ENCODE measurements around the gene ABCC2. TPM values are rescaled to one million over a fixed set of nuclear protein-coding genes. Genes with fewer than 3 reads are reported as not detected.

The ABCC2 gene
- polyA plus RNA-seq, 1 donor from 2014 or later = 2.0 TPM

- Histone ChIP-seq H3K4me3 (ENCODE audit: low read length) (no peak overlapping the region), H3F3A (ENCODE audit: insufficient read depth, low read length, poor library complexity, severe bottlenecking) (no peaks in the 10 kb centered on the region), H3K36me3 (ENCODE audit: insufficient read depth, low read length) (no peaks in the 10 kb centered on the region), H3K9me3 (ENCODE audit: low read length) (no peaks in the 10 kb centered on the region), H2AFZ (ENCODE audit: low read depth, low read length) (no peak overlapping the region), H4K20me1 (ENCODE audit: insufficient read depth) (no peaks in the 10 kb centered on the region), H3K27me3 (ENCODE audit: insufficient read depth, low read depth, low read length) (no peaks in the 10 kb centered on the region), H3K9me2 (ENCODE audit: insufficient read depth, low read length) (no peaks in the 10 kb centered on the region), H3K4me2 (ENCODE audit: low read length) (no peak overlapping the region), H3K27ac (ENCODE audit: low read length) (no peak overlapping the region), H3K9ac (ENCODE audit: low read length) (no peak overlapping the region), H3K79me2 (replicated peaks; ENCODE audit: insufficient read depth, low read length) (no peaks in the 10 kb centered on the region)
- TF ChIP-seq SMC3 (conservative IDR thresholded peaks at IDR 0.05; ENCODE audit: poor library complexity) (no peak), EP300 (conservative IDR thresholded peaks at IDR 0.05; ENCODE audit: poor library complexity, severe bottlenecking) (no peak), POLR2AphosphoS5 (IDR thresholded peaks at IDR 0.05) (no peak), MXI1 (conservative IDR thresholded peaks at IDR 0.05; ENCODE audit: poor library complexity, severe bottlenecking) (no peak), RAD21 (conservative IDR thresholded peaks at IDR 0.05) (no peak), TAF1 (IDR thresholded peaks at IDR 0.05; ENCODE audit: low read depth) (no peak), REST (IDR thresholded peaks at IDR 0.05; ENCODE audit: borderline replicate concordance) (no peak), EZH2 (IDR thresholded peaks at IDR 0.05; ENCODE audit: borderline replicate concordance, insufficient read depth, low read length, poor library complexity, severe bottlenecking) (no peak), CTCF (IDR thresholded peaks at IDR 0.05; ENCODE audit: poor library complexity, severe bottlenecking) (no peak)
Observed at GRCh38 chr10:99768556-99768955, 13.9 kb upstream of the ABCC2 start.

- H2AFZ ChIP-seq (ENCODE audit: low read depth, low read length) = no peak overlapping the region
- no peak overlapping the region for H3K4me3 ChIP-seq (ENCODE audit: low read length)
- H3K9me3 ChIP-seq (ENCODE audit: low read length) = no peaks in the 10 kb centered on the region
- no peaks in the 10 kb centered on the region for H3K79me2 ChIP-seq (replicated peaks; ENCODE audit: insufficient read depth, low read length)
- no peaks in the 10 kb centered on the region for H4K20me1 ChIP-seq (ENCODE audit: insufficient read depth)
- no peak overlapping the region for H3K27ac ChIP-seq (ENCODE audit: low read length)
- no peaks in the 10 kb centered on the region for H3K27me3 ChIP-seq (ENCODE audit: insufficient read depth, low read depth, low read length)
- no peaks in the 10 kb centered on the region for H3F3A ChIP-seq (ENCODE audit: insufficient read depth, low read length, poor library complexity, severe bottlenecking)
- H3K9me2 ChIP-seq (ENCODE audit: insufficient read depth, low read length) = no peaks in the 10 kb centered on the region
- H3K9ac ChIP-seq (ENCODE audit: low read length) = no peak overlapping the region
- TF ChIP-seq POLR2AphosphoS5 (IDR thresholded peaks at IDR 0.05) (no peak), EZH2 (IDR thresholded peaks at IDR 0.05; ENCODE audit: borderline replicate concordance, insufficient read depth, low read length, poor library complexity, severe bottlenecking) (no peak), EP300 (conservative IDR thresholded peaks at IDR 0.05; ENCODE audit: poor library complexity, severe bottlenecking) (no peak), TAF1 (IDR thresholded peaks at IDR 0.05; ENCODE audit: low read depth) (no peak), CTCF (IDR thresholded peaks at IDR 0.05; ENCODE audit: poor library complexity, severe bottlenecking) (no peak), MXI1 (conservative IDR thresholded peaks at IDR 0.05; ENCODE audit: poor library complexity, severe bottlenecking) (no peak), REST (IDR thresholded peaks at IDR 0.05; ENCODE audit: borderline replicate concordance) (no peak), SMC3 (conservative IDR thresholded peaks at IDR 0.05; ENCODE audit: poor library complexity) (no peak), RAD21 (conservative IDR thresholded peaks at IDR 0.05) (no peak)
- H3K4me2 ChIP-seq (ENCODE audit: low read length) = no peak overlapping the region
- H3K36me3 ChIP-seq (ENCODE audit: insufficient read depth, low read length) = no peaks in the 10 kb centered on the region
Observed at GRCh38 chr10:99769706-99770105, 12.7 kb upstream of the ABCC2 start.
